ENCODE data around the gene TMEM222.

- TF ChIP-seq CTCF (conservative IDR thresholded peaks at IDR 0.05; ENCODE audit: low read depth, low read length) (no peak), EZH2 (IDR thresholded peaks at IDR 0.05; ENCODE audit: borderline replicate concordance, low read depth, low read length, poor library complexity, severe bottlenecking) (no peak)
Measured at GRCh38 chr1:27316860-27317259, 5.1 kb upstream of the TMEM222 start.

Measured in A673 (cell line).